Medulla oblongata (tissue), 1 donor: Measurements from ENCODE around the gene CYP2U1.

Experiments used
- DNase-seq: peaks from one replicate; pipeline ENCODE4 v3.0.0-alpha.2; 2015; ENCODE audit errors: extremely low spot score

The CYP2U1 gene

DNA sequence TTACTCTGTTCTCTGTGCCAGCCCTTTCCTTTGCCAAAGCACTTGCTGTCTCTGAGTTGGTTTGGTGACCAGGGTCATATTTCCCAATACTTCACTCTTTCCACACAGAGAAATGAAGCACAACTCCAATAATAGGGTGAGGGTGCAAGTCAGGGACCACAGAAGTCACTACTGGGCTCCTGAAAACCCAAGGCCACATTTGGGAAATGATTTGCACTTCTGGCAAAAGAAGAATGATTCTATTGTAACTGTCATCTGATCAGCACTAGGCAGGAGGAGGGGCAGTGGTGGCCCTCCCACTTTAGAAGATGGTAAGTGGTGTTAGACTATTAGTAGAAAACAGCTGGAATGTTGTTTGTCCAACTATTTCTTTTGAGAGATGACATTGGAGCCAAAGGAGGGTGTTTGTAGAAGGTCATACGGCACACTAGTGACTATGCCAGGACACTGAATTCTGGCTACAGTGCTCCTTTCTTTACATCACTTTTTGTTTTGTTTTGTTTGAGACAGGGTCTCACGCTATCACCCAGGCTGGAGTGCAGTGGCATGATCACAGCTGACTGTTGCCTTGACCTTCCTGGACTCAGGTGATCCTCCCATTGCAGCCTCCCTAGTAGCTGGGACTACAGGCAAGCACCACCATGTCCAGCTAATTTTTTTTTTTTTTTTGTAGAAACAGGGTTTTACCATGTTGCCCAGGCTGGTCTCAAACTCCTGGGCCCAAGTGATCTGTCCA lies 47.5 kb downstream of the CYP2U1 start:
- DNase-seq: peak; percentile 82

DNA sequence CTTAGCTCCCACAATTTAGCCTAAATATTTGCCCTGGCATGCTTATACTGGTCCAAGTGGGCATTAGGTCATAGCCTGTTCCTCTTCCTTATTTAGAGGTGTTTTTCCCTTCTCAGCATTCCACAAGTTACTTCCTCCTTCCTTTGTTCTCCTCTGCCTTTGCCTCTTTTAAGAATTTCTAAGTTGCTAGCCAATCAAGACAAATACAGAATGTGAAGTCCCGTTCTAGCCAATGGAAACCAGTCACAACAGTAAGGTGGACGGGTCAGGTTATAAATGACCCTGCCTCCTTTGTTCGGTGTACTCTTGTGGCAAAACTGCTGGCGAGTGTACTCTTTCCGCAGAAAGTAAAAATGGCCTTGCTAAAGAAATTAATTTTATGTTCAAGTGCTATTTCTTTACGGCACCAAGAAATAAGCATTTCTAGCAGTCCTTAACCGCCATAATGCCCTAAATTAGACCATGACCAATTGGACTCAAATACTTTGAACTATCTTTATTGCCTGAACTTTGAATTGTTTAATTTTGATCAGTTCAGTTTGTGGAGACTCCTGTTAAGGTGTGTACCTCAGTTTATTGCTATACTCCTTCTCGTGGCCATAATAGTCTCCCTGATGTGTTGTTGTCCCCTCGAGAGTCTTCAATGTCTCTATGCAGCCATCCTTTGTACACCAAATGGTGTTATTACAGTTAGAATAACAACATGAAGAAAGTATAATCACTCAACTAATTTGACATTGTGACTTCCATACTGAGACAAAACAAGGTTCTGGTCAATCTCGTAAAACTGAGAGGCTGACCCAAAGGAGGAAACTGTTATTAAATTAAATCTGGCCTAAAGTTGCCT lies 56.8 kb downstream of the CYP2U1 start:
- no peak for DNase-seq

- DNase-seq: no peak
Observed at GRCh38 chr4:107988763-107989035, 57.4 kb downstream of the CYP2U1 start.

DNA sequence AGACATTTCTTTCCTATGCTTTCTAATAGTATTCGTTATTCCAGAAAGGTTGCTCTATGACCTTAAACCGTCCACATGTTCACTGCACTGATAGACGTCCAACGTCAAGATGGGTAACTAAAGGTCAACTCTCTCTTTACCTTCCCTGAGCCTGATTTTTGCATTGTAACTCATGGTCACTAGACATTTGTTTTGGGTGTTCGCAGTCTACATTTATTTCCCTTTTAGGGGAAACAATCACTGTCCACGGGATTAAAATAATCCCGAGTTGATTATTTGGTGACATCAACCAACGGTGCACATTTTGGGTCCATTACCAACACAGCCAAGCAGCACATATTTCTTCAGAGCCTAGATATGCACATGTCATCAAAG lies 57.8 kb downstream of the CYP2U1 start:
- peak; percentile 29 for DNase-seq

DNA sequence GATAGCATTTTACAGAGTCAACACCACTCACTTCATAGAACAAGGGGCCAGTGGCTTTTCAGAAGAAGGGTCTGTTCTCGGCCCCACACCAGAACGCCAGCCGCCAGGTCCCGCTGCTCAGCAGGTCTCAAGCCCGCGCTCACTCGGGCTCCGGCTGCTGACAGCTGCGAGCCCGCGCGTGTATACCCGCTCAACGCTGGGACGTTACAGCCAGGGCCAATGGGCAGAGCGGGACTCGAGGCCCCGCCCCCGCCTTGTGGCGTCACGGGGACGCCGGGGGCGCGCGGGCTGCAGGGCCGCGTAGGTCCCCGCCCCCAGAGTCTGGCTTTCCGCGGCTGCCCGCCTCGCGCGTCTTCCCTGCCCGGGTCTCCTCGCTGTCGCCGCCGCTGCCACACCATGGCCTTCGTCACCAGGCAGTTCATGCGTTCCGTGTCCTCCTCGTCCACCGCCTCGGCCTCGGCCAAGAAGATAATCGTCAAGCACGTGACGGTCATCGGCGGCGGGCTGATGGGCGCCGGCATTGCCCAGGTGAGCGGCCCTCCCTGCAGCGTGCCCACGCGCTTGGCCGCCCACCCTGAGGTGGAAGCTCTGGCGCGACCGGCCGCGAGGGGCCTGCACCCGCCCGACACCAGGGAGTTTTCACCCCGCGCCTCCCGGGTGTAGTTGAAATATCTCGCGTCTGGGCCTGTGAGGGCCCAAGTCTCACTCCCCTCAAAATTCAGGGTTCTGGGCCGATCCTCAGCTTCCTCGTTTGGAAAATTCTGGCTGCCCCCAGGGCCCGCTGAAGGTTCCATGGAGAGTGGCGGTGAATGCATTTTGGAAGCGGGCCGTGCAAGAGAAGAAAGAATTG lies 58.4 kb downstream of the CYP2U1 start, which contains the start of gene HADH:
HADH (plus strand) TSS at position 353 of the 850 bp plus-strand sequence; CDS start at position 397, 44 bp downstream.
- peak; percentile 98 for DNase-seq

DNA sequence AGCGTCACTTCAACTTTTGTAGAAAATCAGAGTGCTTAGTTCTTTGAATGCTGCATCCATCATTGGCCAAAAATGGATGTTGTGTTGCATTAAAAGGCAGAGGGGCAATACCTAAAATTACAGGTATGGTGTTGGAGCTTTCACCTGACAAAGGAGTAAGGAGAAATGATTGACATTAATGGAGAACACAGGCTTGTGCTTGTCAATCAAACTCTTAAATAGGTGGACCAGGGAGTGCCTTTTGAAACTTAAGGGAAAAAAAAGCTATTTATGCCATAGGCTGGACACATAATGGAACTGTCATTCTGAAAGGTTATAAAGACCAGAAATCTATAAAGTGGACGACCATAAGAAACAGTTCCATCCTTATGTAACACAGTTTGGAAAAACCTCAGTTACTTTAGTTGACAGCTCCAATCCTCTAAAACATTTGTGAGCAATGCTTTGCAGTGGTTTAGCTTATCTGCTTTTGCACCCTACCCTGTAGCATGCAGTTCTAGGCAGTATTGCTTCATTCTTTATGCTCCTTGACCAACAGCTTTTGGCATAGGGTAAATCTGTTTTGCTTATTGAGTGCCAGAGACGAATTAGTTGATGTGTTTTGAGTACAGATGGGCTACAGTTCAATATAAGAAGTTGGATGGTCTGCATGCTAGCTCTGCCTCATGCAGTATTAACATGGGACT lies 60.7 kb downstream of the CYP2U1 start:
- no peak for DNase-seq

- DNase-seq: no peak
Observed at GRCh38 chr4:107993969-107994368, 62.6 kb downstream of the CYP2U1 start.

- no peak for DNase-seq
Observed at GRCh38 chr4:107994894-107995293, 63.5 kb downstream of the CYP2U1 start.

- DNase-seq: no peak
Observed at GRCh38 chr4:107996949-107997788, 65.8 kb downstream of the CYP2U1 start.

- no peak for DNase-seq
Observed at GRCh38 chr4:107997794-107998193, 66.4 kb downstream of the CYP2U1 start.

DNA sequence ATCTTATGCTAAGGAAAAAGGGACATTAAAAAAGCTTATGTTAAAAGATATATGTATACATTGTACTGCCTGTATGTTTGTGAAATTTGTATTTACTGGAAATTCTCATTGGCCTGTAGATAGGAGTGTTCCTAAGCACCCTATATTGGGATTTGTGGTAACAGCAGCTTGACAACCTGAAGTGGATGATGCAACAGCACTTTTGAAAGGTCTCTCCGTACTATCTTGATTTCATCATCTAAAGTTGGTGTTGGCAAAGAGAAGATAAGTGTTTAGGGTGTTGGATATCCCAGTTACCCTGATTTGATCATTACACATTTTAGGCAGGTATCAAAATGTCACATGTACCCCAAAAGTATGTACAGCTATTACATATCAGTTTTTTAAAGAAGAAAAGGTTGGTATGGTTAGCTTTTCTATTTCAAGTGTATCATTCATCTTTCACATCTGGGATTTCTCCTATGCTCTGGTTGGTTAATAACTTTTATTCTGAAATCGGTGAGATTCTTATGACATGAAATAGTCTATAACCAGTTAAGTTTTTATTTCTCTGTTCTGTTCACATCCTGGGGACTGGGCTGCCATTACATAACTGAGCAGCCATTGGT lies 68.7 kb downstream of the CYP2U1 start:
- DNase-seq: no peak

GRCh38 chr4:108001540-108002135 lies 70.3 kb downstream of the CYP2U1 start:
- DNase-seq: no peak
